Thoracic aorta (tissue), 2 donors: ENCODE results near the gene RPS6KA5. TPM values are rescaled to one million over a fixed set of nuclear protein-coding genes. Genes with fewer than 3 reads are reported as not detected.

ENCODE experiments used
- ATAC-seq: fragments of 150-250 bp; one replicate; pipeline ENCODE4 v1.8.0; 2017; ENCODE audit warnings: low read depth; ENCODE audit not compliant: insufficient number of reproducible peaks, low FRiP score
- DNase-seq: peaks from one replicate; pipeline ENCODE4 v3.0.0-alpha.2; 2020; ENCODE audit warnings: low spot score
- H3K27ac ChIP-seq, 2 donors: fragments of 200-600 bp; sonication (generic); 1 replicate in 1 of 2; 2 replicates in 1 of 2; pipeline ENCODE4 v1.5.1; 2016; ENCODE audit warnings: mild to moderate bottlenecking in 2 of 2, moderate library complexity in 2 of 2
- H3K27me3 ChIP-seq: fragments of 200-600 bp; sonication (generic); replicated peaks from 2 replicates; pipeline ENCODE4 v1.6.0; 2016; ENCODE audit warnings: mild to moderate bottlenecking; ENCODE audit not compliant: insufficient read depth
- H3K36me3 ChIP-seq: fragments of 200-600 bp; sonication (generic); one replicate; pipeline ENCODE4 v1.5.1; 2016
- H3K4me1 ChIP-seq, 2 donors: fragments of 200-600 bp; sonication (generic); 1 replicate in 1 of 2; 2 replicates in 1 of 2; pipeline versions ENCODE4 v1.5.1 to v1.6.0; 2016; ENCODE audit warnings: low read depth in 2 of 2, mild to moderate bottlenecking in 1 of 2; ENCODE audit not compliant: control insufficient read depth in 1 of 2
- H3K4me3 ChIP-seq: fragments of 200-600 bp; sonication (generic); 2 replicates; pipeline ENCODE4 v1.5.1; 2016; ENCODE audit warnings: mild to moderate bottlenecking
- H3K9me3 ChIP-seq: fragments of 200-600 bp; sonication (generic); 2 replicates; pipeline ENCODE4 v1.5.1; 2016
- CTCF ChIP-seq: fragments of 200-600 bp; sonication (generic); IDR thresholded peaks from one replicate; pipeline ENCODE4 v1.5.1; 2019; ENCODE audit warnings: antibody characterized with exemption
- total RNA-seq, 2 donors: library from RNA; depleted of rRNA; stranded (reverse); fragments of >200 nt; gene quantifications; one replicate each; pipeline versions ENCODE4 v1.1.0 to v1.2.3, GENCODE V29; 2016

RPS6KA5 gene
- total RNA-seq, 2 donors from 2014 or later, result 1.4 to 4.6 TPM

GRCh38 chr14:90894241-90894640, 166.2 kb downstream of the RPS6KA5 start:
- no peak for ATAC-seq
- H3K27ac ChIP-seq, result no peak overlapping the region
- no peaks in the 10 kb centered on the region for H3K36me3 ChIP-seq

GRCh38 chr14:90893510-90893909, 166.9 kb downstream of the RPS6KA5 start:
- Histone ChIP-seq H3K36me3 (no peaks in the 10 kb centered on the region), H3K27ac (no peak overlapping the region), H3K4me1 (no peaks in the 10 kb centered on the region), H3K4me3 (no peak overlapping the region), H3K27me3 (no peaks in the 10 kb centered on the region), H3K9me3 (no peaks in the 10 kb centered on the region)
- no peak for TF ChIP-seq CTCF
- ATAC-seq, result no peak
- no peak for DNase-seq

More at GRCh38 chr14:90894241-90894640, 166.2 kb downstream of the RPS6KA5 start:
- no peak for DNase-seq
- no peaks in the 10 kb centered on the region for H3K9me3 ChIP-seq
- H3K4me1 ChIP-seq, result no peaks in the 10 kb centered on the region
- H3K27me3 ChIP-seq, result no peaks in the 10 kb centered on the region
- TF ChIP-seq CTCF, result no peak
- H3K4me3 ChIP-seq, result no peak overlapping the region

GRCh38 chr14:90892970-90893369, 167.5 kb downstream of the RPS6KA5 start:
- no peak overlapping the region for H3K27ac ChIP-seq

GRCh38 chr14:90891326-90891725, 169.1 kb downstream of the RPS6KA5 start:
- Histone ChIP-seq H3K27me3 (no peaks in the 10 kb centered on the region), H3K36me3 (no peaks in the 10 kb centered on the region), H3K4me1 (no peaks in the 10 kb centered on the region), H3K4me3 (no peak overlapping the region), H3K27ac (no peak overlapping the region), H3K9me3 (no peaks in the 10 kb centered on the region)
- no peak for TF ChIP-seq CTCF
- no peak for DNase-seq
- no peak for ATAC-seq

More at GRCh38 chr14:90892970-90893369, 167.5 kb downstream of the RPS6KA5 start:
- H3K4me3 ChIP-seq, result no peak overlapping the region
- no peaks in the 10 kb centered on the region for H3K9me3 ChIP-seq
- no peak for DNase-seq
- H3K27me3 ChIP-seq, result no peaks in the 10 kb centered on the region
- TF ChIP-seq CTCF, result no peak
- no peaks in the 10 kb centered on the region for H3K36me3 ChIP-seq
- no peaks in the 10 kb centered on the region for H3K4me1 ChIP-seq
- ATAC-seq, result no peak

- no peak for TF ChIP-seq CTCF
- H3K9me3 ChIP-seq, result no peaks in the 10 kb centered on the region
- ATAC-seq, result no peak
- no peak for DNase-seq
- no peak overlapping the region for H3K4me3 ChIP-seq
- H3K36me3 ChIP-seq, result no peaks in the 10 kb centered on the region
- H3K4me1 ChIP-seq, result no peaks in the 10 kb centered on the region
- no peak overlapping the region for H3K27ac ChIP-seq
- no peaks in the 10 kb centered on the region for H3K27me3 ChIP-seq
Measured at GRCh38 chr14:90890322-90891020, 170.0 kb downstream of the RPS6KA5 start.
